Measurements from ENCODE around the gene GNPTAB. TPM values are rescaled to one million over a fixed set of nuclear protein-coding genes. Genes with fewer than 3 reads are reported as not detected.
A peak's percentile ranks its signal among the peaks of the same experiment; 100 is the strongest.

GNPTAB gene
- 10 to 100 TPM; 18.0 to 36.3 (median 32.5) TPM for total RNA-seq

DNA sequence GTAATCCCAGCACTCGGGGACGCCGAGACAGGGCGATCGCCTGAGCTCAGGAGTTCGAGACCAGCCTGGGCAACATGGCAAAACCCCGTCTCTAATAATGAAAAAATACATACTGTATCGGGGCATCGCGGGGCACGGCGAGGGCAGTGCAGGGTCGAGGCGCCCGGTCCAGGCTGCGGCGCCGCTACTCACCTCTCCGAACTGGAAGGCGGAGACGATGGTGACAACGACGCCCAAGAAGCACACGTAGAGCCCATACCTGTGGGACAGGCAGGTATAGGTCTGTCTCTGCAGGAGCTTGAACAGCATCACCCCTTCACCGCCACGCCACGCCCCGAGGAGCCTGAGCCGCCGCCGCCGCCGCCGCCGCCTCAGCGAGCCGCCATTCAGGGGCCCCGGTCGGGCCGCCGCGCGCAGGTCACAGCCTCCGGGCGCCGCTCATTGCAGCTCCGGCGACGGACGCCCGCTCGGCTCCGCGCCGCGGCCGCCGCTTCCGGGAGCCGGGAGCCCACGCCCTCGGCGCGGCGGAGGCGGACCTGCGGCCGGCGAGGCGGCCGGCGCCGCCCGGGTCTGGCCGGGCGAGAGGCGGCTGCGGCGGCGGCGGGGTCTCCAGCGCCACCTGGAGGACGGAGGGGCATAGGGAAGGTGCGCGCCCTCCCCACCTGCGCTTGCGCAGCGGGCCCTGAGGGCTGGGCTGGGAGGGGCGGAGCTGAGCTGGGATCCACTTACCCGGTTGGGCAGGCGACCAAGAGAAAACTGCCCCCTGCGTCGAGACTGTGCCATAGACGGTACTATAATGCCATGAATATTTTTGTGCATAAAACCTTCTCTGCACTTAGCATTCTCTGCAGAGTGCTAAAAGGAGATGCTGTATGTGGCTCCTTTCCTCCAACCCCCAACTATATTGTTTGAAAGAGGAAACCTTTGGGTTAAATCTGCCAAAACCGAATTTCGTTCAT lies at the start of gene GNPTAB:
Gene GNPTAB (minus strand): TSS at position 593 of the 959 bp plus-strand sequence. CDS start 284 bp downstream, at position 309.
- 0 to 1% methylated on average over 31 to 51 of the region's 96 CpGs for WGBS, 2 donors
- peak within 1 kb of the TSS; percentile 43 to 93 (median 82) for H3K4me3 ChIP-seq
- H3K9me3 ChIP-seq = no peaks in the 10 kb centered on the region
- peak; percentile 20 to 43 for TF ChIP-seq POLR2A (IDR thresholded peaks at IDR 0.05)
- TF ChIP-seq, protein P1, sequence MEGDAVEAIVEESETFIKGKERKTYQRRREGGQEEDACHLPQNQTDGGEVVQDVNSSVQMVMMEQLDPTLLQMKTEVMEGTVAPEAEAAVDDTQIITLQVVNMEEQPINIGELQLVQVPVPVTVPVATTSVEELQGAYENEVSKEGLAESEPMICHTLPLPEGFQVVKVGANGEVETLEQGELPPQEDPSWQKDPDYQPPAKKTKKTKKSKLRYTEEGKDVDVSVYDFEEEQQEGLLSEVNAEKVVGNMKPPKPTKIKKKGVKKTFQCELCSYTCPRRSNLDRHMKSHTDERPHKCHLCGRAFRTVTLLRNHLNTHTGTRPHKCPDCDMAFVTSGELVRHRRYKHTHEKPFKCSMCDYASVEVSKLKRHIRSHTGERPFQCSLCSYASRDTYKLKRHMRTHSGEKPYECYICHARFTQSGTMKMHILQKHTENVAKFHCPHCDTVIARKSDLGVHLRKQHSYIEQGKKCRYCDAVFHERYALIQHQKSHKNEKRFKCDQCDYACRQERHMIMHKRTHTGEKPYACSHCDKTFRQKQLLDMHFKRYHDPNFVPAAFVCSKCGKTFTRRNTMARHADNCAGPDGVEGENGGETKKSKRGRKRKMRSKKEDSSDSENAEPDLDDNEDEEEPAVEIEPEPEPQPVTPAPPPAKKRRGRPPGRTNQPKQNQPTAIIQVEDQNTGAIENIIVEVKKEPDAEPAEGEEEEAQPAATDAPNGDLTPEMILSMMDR (IDR thresholded peaks at IDR 0.05) = peak; percentile 74 to 96 (median 93)
- no peak for TF ChIP-seq EP300 (IDR thresholded peaks at IDR 0.05)
- no peaks in the 10 kb centered on the region for H3K27me3 ChIP-seq
- no peaks in the 10 kb centered on the region for H3K36me3 ChIP-seq
- DNase-seq (ENCODE audit: low spot score in 2 of 2) = peak; percentile 73 to 80
- peak within 1 kb of the TSS; percentile 38 to 90 (median 80) for H3K27ac ChIP-seq
- peaks cover 0 to 31% (median 15%) of the 10 kb centered on the region in 4 donors for H3K4me1 ChIP-seq

DNA sequence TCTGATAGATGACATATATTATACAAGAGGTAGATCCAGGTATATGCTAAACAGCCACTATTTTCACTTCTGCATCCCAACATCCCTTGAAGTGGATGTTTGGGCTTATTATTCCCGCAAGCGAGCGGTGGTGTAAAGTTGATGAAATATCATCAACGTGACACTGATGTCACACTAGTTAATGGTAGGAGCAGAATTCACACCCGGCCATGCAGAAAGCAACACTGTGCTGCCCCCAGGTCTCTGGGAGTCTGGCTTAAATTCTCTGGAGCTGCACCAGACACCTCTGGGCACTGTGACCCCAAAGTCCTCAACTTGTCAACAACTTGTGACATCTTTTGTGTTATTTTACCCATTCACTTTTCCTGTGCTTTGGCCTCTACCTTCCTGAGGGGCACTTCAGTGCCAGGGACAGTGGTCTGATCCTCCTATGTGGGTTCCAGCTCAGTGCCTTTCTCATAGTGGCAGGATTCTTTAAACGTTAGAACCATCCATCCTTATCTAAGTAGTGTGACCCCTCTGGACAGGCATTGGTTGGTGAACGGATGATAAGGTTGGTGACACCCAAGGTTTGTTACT lies 47.6 kb upstream of the GNPTAB start:
- Histone ChIP-seq H3K4me1 (peaks cover 0 to 23% (median 10%) of the 10 kb centered on the region in 4 donors), H3K4me3 (peak overlapping the region; percentile 61 to 93 (median 72)), H3K27ac (peak overlapping the region; percentile 81 to 100 (median 93)), H3K9me3 (no peaks in the 10 kb centered on the region), H3K27me3 (no peaks in the 10 kb centered on the region), H3K36me3 (no peaks in the 10 kb centered on the region)
- TF ChIP-seq EP300 (IDR thresholded peaks at IDR 0.05) = peak in 1 of 2 donors; percentile 46
- TF ChIP-seq, protein P1 (IDR thresholded peaks at IDR 0.05) = no peak
- TF ChIP-seq POLR2A (IDR thresholded peaks at IDR 0.05) = no peak
- WGBS, 2 donors = 22 to 35% methylated on average over 7 of the region's 7 CpGs
- DNase-seq (ENCODE audit: low spot score in 2 of 2) = peak in 1 of 2 donors; percentile 26

DNA sequence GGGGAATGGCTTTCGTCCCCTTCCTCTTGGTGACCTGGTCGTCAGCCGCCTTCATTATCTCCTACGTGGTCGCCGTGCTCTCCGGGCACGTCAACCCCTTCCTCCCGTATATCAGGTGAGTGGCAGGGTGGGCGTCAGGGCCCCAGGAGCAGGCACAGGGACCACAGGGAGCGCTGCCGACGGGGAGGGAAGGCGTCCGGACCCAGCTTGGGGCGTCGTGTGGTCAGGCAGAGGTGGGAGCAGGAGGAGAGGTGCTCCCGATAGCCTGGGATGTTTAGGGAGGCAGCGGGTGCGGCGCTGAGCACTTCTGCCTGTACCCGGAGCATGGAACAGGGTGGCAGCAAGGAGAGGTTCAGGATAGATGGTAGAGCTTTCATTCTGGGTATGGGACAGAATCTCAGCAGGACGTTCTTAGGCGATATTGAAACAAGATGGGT lies 47.1 kb upstream of the GNPTAB start:
- 3 to 4% methylated on average over 15 to 24 of the region's 24 CpGs for WGBS, 2 donors
- Histone ChIP-seq H3K4me3 (peak overlapping the region; percentile 61 to 93 (median 72)), H3K27me3 (no peaks in the 10 kb centered on the region), H3K36me3 (no peaks in the 10 kb centered on the region), H3K4me1 (peaks cover 0 to 23% (median 10%) of the 10 kb centered on the region in 4 donors), H3K27ac (peak overlapping the region; percentile 81 to 100 (median 93)), H3K9me3 (no peaks in the 10 kb centered on the region)
- no peak for TF ChIP-seq EP300 (IDR thresholded peaks at IDR 0.05)
- no peak for TF ChIP-seq POLR2A (IDR thresholded peaks at IDR 0.05)
- TF ChIP-seq, protein P1 (IDR thresholded peaks at IDR 0.05) = no peak
- peak in 1 of 2 donors; percentile 15 for DNase-seq (ENCODE audit: low spot score in 2 of 2)

DNA sequence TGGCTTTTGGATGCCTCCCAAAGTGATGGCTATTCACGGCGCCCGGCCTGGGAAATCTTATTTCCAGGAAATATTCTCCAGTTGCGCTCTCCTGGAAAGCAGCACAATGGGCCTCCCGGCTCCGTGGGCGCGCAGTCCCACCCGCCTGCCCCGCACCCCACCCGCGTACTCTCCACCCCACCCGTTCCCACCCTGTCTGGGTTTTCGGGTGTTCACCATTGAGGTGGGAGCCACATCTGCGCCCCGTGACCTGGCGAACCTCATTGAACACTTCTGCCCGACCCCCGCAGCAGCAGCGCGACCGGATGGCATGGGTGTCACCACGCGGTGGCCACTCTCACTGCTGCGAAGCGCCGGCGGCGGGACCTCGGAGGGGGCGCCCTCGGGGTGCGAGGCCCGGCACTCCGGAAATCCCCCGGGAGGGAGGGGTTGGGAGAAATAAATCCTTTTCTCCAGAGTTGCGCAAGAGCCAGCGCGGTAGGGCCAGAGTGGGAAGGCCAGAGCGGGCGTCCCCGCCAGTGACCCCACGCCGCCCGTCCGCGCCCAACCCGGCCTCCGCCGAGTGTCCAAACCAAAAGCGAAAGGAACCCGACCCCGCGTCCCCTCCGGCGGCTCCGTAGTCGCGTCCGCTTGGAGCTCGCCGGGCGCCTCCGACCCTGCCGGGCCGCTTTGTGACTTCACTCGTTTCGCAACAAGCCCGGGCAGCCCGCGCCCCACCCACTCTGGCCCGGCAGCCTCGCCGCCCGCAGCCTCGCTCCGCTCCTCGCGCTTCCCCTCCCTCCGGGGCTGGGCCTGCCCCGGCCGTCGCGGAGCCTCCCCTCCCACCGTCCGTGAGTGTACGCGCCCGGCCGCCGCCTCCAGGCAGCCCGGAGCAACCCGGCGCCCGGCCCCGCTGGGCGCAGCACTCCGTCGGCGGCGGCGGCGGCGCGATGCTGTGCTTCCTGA lies 46.4 kb upstream of the GNPTAB start, which contains the start of gene DRAM1:
Gene DRAM1 (plus strand): TSS at position 720 of the 945 bp plus-strand sequence. CDS start 210 bp downstream, at position 930.
- H3K9me3 ChIP-seq = no peaks in the 10 kb centered on the region
- TF ChIP-seq EP300 (IDR thresholded peaks at IDR 0.05) (peak; percentile 38 to 94), POLR2A (IDR thresholded peaks at IDR 0.05) (peak; percentile 88)
- TF ChIP-seq, protein P1 (IDR thresholded peaks at IDR 0.05) = peak in 2 of 5 experiments; percentile 54
- peaks cover 0 to 23% (median 10%) of the 10 kb centered on the region in 4 donors for H3K4me1 ChIP-seq
- peak within 1 kb of the TSS; percentile 61 to 93 (median 72) for H3K4me3 ChIP-seq
- peak within 1 kb of the TSS; percentile 81 to 100 (median 93) for H3K27ac ChIP-seq
- DNase-seq (ENCODE audit: low spot score in 2 of 2) = peak; percentile 81 to 83
- 2 to 3% methylated on average over 30 to 36 of the region's 105 CpGs for WGBS, 2 donors
- H3K36me3 ChIP-seq = no peaks in the 10 kb centered on the region
- no peaks in the 10 kb centered on the region for H3K27me3 ChIP-seq

All from tibial nerve (tissue), 4 donors.